ENCODE measurements around the gene NUMB.

DNA sequence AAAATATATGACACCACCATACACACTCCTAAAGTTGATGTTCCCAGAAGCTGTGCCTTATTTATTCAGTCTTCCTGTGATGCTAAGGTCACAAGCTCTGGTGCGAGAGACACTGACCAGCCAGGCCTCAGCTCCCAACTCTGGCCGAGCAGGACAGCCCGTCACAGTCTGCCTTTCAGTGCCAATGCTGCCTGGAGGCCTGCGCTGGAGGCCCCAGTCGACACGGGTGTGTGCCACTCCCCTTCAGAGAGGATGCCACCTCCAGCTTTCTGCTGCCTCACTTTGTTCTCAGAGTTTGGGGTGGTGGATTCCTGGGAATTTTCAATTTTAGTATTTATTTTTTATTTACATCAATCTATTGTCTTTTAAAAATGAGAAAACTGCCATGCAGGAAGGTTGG lies 228.3 kb downstream of the NUMB start:
- TF ChIP-seq, protein P1, sequence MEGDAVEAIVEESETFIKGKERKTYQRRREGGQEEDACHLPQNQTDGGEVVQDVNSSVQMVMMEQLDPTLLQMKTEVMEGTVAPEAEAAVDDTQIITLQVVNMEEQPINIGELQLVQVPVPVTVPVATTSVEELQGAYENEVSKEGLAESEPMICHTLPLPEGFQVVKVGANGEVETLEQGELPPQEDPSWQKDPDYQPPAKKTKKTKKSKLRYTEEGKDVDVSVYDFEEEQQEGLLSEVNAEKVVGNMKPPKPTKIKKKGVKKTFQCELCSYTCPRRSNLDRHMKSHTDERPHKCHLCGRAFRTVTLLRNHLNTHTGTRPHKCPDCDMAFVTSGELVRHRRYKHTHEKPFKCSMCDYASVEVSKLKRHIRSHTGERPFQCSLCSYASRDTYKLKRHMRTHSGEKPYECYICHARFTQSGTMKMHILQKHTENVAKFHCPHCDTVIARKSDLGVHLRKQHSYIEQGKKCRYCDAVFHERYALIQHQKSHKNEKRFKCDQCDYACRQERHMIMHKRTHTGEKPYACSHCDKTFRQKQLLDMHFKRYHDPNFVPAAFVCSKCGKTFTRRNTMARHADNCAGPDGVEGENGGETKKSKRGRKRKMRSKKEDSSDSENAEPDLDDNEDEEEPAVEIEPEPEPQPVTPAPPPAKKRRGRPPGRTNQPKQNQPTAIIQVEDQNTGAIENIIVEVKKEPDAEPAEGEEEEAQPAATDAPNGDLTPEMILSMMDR (IDR thresholded peaks at IDR 0.05), result no peak
- no peak for TF ChIP-seq POLR2A (IDR thresholded peaks at IDR 0.05)
